Bronchial epithelial cell (primary cell): ENCODE results near the gene SDS. TPM values are rescaled to one million over a fixed set of nuclear protein-coding genes. Genes with fewer than 3 reads are reported as not detected.
"Not testable (repeated sequence)": the region's sequence is repeated elsewhere in the genome, so short reads cannot be mapped to it uniquely, and the experiment has no call there.

Experiments
- DNase-seq: peaks from one replicate; pipeline ENCODE4 v3.0.0-alpha.2; 2010; ENCODE audit warnings: low read depth
- FAIRE-seq: peaks from 2 replicates; lab custom pipeline; 2011; peaks lifted over from hg19 to GRCh38; lab: Jason Lieb, UNC
- H3K27me3 ChIP-seq: 2 replicates; pipeline ENCODE4 v1.5.1; 2011; ENCODE audit warnings: low read length; ENCODE audit not compliant: control insufficient read depth, insufficient read depth
- H3K36me3 ChIP-seq: 2 replicates; pipeline ENCODE4 v1.5.1; 2011; ENCODE audit warnings: low read length; ENCODE audit not compliant: control insufficient read depth, insufficient read depth
- H3K4me3 ChIP-seq: 2 replicates; pipeline ENCODE4 v1.5.1; 2011; ENCODE audit warnings: mild to moderate bottlenecking, low read depth, low read length, control low read depth
- total RNA-seq: library from RNA; depleted of rRNA; stranded (reverse); fragments of >200 nt; gene quantifications from 2 replicates; pipeline ENCODE4 v1.2.1, GENCODE V29; 2014
- TF ChIP-seq, protein P1 (sequence below): IDR thresholded peaks from 2 replicates; pipeline ENCODE4 v1.5.1; 2011; ENCODE audit warnings: mild to moderate bottlenecking, moderate library complexity, low read length, control low read depth, inconsistent platforms; ENCODE audit not compliant: insufficient read depth, severe bottlenecking

Gene SDS
- total RNA-seq, 1 donor from 2014 or later = not detected

- Histone ChIP-seq H3K27me3 (no peaks in the 10 kb centered on the region), H3K4me3 (no peak overlapping the region), H3K36me3 (no peaks in the 10 kb centered on the region)
- no peak for DNase-seq
- TF ChIP-seq, protein P1, sequence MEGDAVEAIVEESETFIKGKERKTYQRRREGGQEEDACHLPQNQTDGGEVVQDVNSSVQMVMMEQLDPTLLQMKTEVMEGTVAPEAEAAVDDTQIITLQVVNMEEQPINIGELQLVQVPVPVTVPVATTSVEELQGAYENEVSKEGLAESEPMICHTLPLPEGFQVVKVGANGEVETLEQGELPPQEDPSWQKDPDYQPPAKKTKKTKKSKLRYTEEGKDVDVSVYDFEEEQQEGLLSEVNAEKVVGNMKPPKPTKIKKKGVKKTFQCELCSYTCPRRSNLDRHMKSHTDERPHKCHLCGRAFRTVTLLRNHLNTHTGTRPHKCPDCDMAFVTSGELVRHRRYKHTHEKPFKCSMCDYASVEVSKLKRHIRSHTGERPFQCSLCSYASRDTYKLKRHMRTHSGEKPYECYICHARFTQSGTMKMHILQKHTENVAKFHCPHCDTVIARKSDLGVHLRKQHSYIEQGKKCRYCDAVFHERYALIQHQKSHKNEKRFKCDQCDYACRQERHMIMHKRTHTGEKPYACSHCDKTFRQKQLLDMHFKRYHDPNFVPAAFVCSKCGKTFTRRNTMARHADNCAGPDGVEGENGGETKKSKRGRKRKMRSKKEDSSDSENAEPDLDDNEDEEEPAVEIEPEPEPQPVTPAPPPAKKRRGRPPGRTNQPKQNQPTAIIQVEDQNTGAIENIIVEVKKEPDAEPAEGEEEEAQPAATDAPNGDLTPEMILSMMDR = no peak
- FAIRE-seq = no peak
These were observed 41.9 kb downstream of the SDS start for GRCh38 chr12:113361574-113362370.

GRCh38 chr12:113359939-113360748 lies 43.5 kb downstream of the SDS start:
- Histone ChIP-seq H3K36me3 (no peaks in the 10 kb centered on the region), H3K27me3 (no peaks in the 10 kb centered on the region), H3K4me3 (no peak overlapping the region)
- DNase-seq (no peak), FAIRE-seq (no peak)
- TF ChIP-seq, protein P1 = no peak

GRCh38 chr12:113359133-113359938 lies 44.4 kb downstream of the SDS start:
- DNase-seq (no peak), FAIRE-seq (no peak)
- H3K27me3 ChIP-seq = no peaks in the 10 kb centered on the region
- TF ChIP-seq, protein P1 = no peak
- no peaks in the 10 kb centered on the region for H3K36me3 ChIP-seq
- peak overlapping the region; percentile 82 for H3K4me3 ChIP-seq

DNA sequence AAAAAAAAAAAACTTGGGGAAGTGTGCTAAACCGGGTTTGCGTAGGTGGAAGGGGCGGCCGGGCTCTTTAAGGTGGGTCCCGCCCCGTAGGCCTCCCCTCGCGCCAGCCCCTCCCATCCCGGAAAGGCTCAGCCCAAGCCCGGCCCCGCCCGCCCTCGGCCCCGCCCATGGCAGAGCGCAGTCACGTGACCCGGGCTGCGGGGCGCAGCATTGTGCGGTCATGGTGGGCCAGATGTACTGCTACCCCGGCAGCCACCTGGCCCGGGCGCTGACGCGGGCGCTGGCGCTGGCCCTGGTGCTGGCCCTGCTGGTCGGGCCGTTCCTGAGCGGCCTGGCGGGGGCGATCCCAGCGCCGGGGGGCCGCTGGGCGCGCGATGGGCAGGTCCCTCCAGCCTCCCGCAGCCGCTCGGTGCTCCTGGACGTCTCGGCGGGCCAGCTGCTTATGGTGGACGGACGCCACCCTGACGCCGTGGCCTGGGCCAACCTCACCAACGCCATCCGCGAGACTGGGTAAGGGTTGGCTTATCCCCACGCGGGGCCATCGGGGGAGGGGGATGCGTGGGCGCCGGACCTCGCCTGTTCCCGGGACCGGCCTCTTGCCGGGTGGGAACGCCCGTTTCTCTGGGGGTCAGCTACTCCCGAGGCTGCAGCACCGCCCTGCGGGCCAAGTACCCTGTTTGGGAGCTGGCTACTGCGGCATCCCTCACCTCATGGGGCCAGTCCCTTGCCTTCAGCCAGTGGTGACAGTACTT lies 45.1 kb downstream of the SDS start, which contains the start of gene PLBD2:
Gene PLBD2 (plus strand): TSS at position 207 of the 752 bp plus-strand sequence. CDS start 14 bp downstream, at position 221.
- H3K4me3 ChIP-seq = peak within 1 kb of the TSS; percentile 82
- FAIRE-seq (no peak), DNase-seq (peak; percentile 75)
- no peaks in the 10 kb centered on the region for H3K36me3 ChIP-seq
- TF ChIP-seq, protein P1 = no peak
- no peaks in the 10 kb centered on the region for H3K27me3 ChIP-seq

DNA sequence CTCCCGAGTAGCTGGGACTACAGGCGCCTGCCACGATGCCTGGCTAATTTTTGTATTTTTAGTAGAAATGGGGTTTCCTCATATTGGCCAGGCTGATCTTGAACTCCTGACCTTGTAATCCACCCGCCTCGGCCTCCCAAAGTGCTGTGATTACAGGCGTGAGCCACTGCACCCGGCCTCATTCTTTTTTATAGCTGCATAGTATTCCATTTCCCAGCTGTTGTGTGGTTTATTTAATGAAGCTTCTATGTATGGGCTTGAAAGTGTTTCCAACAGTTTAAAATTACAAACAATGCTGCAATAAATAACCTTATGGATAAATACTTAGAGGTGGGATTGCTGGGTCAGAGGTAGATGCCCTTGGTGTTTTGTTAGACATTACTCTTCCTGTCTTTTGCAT lies 49.5 kb downstream of the SDS start:
- not testable (repeated sequence) for H3K27me3 ChIP-seq, FAIRE-seq, H3K4me3 ChIP-seq, H3K36me3 ChIP-seq, DNase-seq
